Measurements from ENCODE around the gene CPA3.

Gene CPA3

DNA sequence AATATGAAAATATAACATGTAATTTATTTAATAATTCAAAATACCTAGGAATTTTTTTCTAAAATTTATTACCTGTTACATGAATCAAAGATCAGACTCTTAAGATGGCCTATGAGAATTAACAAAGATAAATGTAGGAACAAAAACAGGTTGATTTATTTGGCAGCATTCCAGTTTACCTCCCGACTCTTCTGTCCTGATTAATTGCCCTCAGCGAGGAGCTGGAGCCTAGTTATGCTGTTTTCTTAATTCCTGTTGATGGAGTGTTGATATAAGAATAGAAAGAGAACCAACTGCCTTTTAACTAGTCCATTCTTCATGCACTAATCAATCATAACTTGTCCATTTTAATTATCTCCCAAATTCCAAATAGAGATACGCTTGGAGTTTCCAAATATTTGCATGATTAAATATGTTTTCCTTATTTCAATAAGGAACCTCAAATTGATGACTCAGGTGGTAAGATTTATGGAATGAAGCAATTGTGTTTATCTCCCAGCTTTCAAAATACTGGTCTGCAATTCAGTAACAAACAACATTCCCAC lies 48.0 kb upstream of the CPA3 start:
- Histone ChIP-seq H3K79me2 (ENCODE audit: insufficient read depth, low read length) (no peaks in the 10 kb centered on the region), H3K9me3 (ENCODE audit: insufficient read depth, low read length, severe bottlenecking) (no peaks in the 10 kb centered on the region), H3K27ac (ENCODE audit: low read length) (no peak overlapping the region), H3K27me3 (ENCODE audit: insufficient read depth, low read length, poor library complexity) (no peaks in the 10 kb centered on the region), H3K4me3 (ENCODE audit: low read depth in 1 of 2, low read length in 2 of 2) (no peak overlapping the region), H2AFZ (ENCODE audit: low read depth, low read length) (no peak overlapping the region), H3K9ac (ENCODE audit: low read depth, low read length) (no peak overlapping the region), H4K20me1 (ENCODE audit: insufficient read depth, low read length) (no peaks in the 10 kb centered on the region), H3K4me1 (ENCODE audit: insufficient read depth, low read length) (no peaks in the 10 kb centered on the region), H3K36me3 (ENCODE audit: insufficient read depth, low read length) (no peaks in the 10 kb centered on the region), H3K4me2 (ENCODE audit: insufficient read depth, low read length) (no peak overlapping the region)
- no peak for ATAC-seq (ENCODE audit: insufficient read depth, low read depth)
- TF ChIP-seq EZH2 (IDR thresholded peaks at IDR 0.05; ENCODE audit: borderline replicate concordance, low read depth, low read length, severe bottlenecking): no peak
- TF ChIP-seq, protein P1, sequence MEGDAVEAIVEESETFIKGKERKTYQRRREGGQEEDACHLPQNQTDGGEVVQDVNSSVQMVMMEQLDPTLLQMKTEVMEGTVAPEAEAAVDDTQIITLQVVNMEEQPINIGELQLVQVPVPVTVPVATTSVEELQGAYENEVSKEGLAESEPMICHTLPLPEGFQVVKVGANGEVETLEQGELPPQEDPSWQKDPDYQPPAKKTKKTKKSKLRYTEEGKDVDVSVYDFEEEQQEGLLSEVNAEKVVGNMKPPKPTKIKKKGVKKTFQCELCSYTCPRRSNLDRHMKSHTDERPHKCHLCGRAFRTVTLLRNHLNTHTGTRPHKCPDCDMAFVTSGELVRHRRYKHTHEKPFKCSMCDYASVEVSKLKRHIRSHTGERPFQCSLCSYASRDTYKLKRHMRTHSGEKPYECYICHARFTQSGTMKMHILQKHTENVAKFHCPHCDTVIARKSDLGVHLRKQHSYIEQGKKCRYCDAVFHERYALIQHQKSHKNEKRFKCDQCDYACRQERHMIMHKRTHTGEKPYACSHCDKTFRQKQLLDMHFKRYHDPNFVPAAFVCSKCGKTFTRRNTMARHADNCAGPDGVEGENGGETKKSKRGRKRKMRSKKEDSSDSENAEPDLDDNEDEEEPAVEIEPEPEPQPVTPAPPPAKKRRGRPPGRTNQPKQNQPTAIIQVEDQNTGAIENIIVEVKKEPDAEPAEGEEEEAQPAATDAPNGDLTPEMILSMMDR (IDR thresholded peaks at IDR 0.05; ENCODE audit: borderline replicate concordance, extremely low read depth, low read length, poor library complexity, severe bottlenecking): no peak
- no peak for DNase-seq

DNA sequence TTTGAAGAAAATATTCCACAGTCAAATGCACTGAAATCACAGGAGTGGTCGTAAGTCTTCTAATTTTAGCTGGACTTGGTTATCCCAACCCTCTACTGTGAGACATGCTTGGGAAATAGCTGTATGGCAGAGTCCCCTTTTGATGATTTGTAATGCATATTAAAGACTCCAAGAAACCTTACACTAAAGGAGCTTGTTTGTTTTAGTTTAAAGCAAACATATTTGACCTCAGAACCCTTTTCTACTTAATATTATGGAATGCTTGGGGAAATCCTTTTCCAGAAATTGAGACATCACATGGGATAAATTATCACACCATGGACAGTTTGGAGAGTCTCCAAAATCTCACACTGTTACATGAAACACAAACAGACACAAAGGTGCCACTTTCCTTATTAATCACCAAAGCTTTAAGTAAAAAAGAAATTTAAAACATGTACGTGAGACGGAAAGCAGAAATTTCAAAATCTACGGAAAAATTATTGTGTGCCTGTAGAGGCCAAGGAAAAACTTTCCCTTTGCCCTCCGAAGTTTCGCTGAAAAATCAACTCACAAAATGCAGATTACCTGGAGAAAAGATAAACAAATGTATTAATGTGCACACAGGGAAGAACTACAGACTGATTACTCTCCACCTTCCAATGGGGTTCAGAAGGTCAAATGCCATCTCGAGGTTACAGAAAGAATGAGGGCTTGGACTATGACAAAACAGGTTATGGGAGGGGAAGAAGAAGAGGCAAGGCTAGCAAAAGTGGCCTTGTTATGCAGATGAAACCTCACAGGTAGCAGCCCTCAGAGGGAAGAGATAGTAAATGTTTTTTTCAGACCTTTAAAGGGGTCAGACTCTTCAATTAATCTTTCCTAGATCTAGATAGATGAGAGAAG lies 44.5 kb upstream of the CPA3 start:
- no peaks in the 10 kb centered on the region for H4K20me1 ChIP-seq (ENCODE audit: insufficient read depth, low read length)
- DNase-seq (no peak), ATAC-seq (ENCODE audit: insufficient read depth, low read depth) (no peak)
- no peak overlapping the region for H3K9ac ChIP-seq (ENCODE audit: low read depth, low read length)
- H3K4me2 ChIP-seq (ENCODE audit: insufficient read depth, low read length): no peak overlapping the region
- no peaks in the 10 kb centered on the region for H3K79me2 ChIP-seq (ENCODE audit: insufficient read depth, low read length)
- no peak overlapping the region for H3K27ac ChIP-seq (ENCODE audit: low read length)
- no peaks in the 10 kb centered on the region for H3K27me3 ChIP-seq (ENCODE audit: insufficient read depth, low read length, poor library complexity)
- no peak overlapping the region for H3K4me3 ChIP-seq (ENCODE audit: low read depth in 1 of 2, low read length in 2 of 2)
- TF ChIP-seq, protein P1 (IDR thresholded peaks at IDR 0.05; ENCODE audit: borderline replicate concordance, extremely low read depth, low read length, poor library complexity, severe bottlenecking): no peak
- no peak for TF ChIP-seq EZH2 (IDR thresholded peaks at IDR 0.05; ENCODE audit: borderline replicate concordance, low read depth, low read length, severe bottlenecking)
- H2AFZ ChIP-seq (ENCODE audit: low read depth, low read length): no peak overlapping the region
- no peaks in the 10 kb centered on the region for H3K4me1 ChIP-seq (ENCODE audit: insufficient read depth, low read length)
- H3K9me3 ChIP-seq (ENCODE audit: insufficient read depth, low read length, severe bottlenecking): no peaks in the 10 kb centered on the region
- no peaks in the 10 kb centered on the region for H3K36me3 ChIP-seq (ENCODE audit: insufficient read depth, low read length)

DNA sequence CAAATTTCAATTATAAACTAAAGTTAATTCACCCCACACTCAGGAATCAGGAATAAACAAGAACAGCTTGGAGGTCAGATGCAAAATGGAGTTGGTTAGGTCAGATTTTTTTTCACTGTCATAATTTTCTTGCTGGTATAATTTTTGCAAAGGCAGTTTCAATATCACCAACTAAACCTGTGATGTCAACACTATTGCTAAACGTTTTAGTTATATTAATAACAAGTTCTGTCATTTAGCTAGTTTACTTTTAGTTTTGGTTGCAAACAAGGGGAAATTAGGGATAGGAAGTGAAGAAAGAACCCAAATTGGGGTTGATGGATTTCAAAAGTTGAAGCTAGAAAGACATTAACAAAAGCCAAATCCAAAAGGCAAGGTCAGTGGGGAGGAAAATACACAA lies 42.1 kb upstream of the CPA3 start:
- Histone ChIP-seq H3K9ac (ENCODE audit: low read depth, low read length) (no peak overlapping the region), H3K36me3 (ENCODE audit: insufficient read depth, low read length) (no peaks in the 10 kb centered on the region), H3K4me2 (ENCODE audit: insufficient read depth, low read length) (no peak overlapping the region), H3K27me3 (ENCODE audit: insufficient read depth, low read length, poor library complexity) (no peaks in the 10 kb centered on the region), H3K4me3 (ENCODE audit: low read depth in 1 of 2, low read length in 2 of 2) (no peak overlapping the region), H2AFZ (ENCODE audit: low read depth, low read length) (no peak overlapping the region), H3K4me1 (ENCODE audit: insufficient read depth, low read length) (no peaks in the 10 kb centered on the region), H3K27ac (ENCODE audit: low read length) (no peak overlapping the region), H4K20me1 (ENCODE audit: insufficient read depth, low read length) (no peaks in the 10 kb centered on the region), H3K9me3 (ENCODE audit: insufficient read depth, low read length, severe bottlenecking) (no peaks in the 10 kb centered on the region), H3K79me2 (ENCODE audit: insufficient read depth, low read length) (no peaks in the 10 kb centered on the region)
- TF ChIP-seq, protein P1 (IDR thresholded peaks at IDR 0.05; ENCODE audit: borderline replicate concordance, extremely low read depth, low read length, poor library complexity, severe bottlenecking): no peak
- TF ChIP-seq EZH2 (IDR thresholded peaks at IDR 0.05; ENCODE audit: borderline replicate concordance, low read depth, low read length, severe bottlenecking): no peak
- DNase-seq (no peak), ATAC-seq (ENCODE audit: insufficient read depth, low read depth) (no peak)
